HG03108 (cell line): Measurements from ENCODE around the gene CCL22.

Experiments
- ATAC-seq: cut with Tn5 transposase; IDR thresholded peaks from one replicate; pipeline ENCODE4 v1.9.1; 2021; ENCODE audit warnings: moderate library complexity; ENCODE audit not compliant: unreplicated experiment

The CCL22 gene

DNA sequence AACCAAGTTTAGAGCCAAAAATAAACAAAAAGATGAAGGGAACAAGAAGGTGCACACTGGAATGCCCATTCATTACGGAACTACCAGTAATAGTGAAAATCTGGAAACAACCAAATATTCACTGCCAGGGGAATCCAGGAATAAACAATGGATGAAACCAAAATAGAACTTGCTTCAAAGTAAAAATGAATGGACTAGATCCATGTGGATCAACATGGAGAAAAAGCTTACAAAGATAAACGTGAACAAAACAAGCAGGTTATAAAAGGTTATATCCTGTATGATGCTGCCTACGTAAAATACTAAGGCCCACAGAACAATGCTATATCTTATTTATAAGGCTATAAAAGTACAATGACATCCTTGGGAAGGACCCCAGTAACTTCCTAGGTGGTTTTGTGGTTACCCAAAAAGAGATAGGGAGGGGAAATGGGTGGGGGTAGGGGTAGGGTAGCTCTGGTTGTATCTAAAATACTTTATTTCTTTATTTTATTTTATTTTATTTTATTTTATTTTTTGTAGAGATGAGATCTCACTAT lies 12.8 kb upstream of the CCL22 start:
- ATAC-seq, result no peak

DNA sequence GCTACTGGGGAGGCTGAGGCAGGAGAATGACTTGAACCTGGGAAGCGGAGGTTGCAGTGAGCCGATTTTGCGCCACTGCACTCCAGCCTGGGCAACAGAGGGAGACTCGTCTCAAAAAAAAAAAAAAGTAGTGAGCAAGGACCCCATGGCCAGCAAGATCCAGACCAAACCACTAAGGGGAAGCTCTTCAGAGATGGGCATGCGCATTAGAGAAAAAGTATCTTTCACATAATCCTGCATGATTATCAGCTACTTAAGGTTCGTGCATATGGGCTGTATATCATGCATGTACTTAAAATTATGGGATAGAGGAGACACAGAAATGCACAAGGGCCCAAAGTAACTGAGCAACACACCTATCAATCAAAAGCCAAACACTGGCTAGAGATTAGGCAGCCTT lies 10.7 kb upstream of the CCL22 start:
- no peak for ATAC-seq

DNA sequence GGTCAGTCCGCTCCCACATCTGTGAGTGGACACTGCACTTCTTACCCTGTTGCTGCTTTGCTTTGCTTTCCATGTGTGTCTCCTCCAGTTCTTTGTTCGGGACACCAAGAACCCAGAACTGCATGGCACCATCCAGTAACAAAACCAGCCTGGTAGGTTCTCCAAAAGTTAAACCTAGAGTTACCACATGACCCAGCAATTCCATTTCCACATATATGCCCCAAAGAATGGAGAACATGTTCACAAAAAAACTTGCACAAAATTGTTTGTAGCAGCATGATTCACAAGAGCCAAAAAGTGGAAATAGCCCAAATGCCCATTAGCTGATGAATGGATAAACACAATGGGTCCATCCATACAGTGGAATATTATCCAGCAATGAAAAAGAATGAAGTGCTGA lies 10.3 kb upstream of the CCL22 start:
- ATAC-seq, result no peak

DNA sequence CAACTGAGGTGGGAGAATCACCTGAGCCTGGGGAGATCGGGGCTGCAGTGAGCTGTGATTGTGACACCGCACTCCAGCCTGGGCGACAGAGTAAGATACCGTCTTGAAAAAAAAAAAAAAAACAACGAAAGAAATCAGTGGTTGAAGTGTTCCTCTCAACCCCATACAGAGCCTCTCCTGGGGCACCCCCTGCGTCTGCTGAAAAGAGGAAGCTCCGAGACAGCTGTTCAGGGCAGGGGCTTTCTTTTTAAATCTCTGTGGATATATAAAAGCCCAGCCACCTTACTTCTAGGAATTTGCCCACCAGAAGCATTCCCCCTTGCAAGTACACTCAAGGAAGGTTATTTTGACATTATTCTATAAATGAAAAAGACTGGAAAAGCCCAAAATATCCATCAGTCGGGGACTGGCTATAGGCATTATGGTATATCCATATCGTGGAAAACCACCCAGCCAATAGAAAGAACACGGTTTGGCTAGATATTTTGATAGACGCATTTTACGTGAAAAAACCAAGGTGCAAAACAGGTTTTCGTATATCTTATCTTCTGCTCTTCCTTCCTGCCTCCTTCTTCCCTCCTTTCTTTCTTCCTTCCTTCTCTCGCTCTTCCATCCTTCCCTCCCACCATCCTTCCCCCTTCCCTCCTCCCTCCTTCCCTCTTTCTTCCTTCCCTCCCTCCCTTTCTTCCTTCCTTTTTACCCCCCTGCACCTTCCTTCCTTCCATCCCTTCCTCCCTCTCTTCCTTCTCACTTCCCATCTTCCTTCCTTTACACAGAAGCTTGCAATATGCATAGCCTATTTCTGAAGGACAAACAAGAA lies 9.2 kb upstream of the CCL22 start:
- ATAC-seq, result peak; percentile 91

DNA sequence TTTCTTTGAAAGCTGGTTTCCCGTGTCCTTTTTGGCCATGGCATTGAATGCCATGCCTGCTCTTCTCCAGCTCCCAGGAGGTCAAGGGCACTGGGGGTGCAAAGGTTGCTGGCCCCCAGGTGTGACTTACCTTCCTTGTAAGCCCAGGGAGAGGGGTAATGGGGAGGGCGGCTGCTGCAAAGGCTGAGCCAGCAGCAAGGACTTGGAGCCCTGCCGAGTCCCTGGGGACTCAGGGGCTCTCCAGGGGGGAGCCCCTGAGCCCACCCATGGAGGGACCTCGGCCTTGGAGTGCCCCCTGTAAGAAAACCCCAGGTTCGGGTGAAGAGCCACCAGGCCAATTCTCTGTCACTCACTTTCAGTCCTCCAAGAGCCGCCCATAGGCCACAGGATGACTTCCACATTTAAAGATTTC lies 5.9 kb upstream of the CCL22 start:
- ATAC-seq, result no peak

DNA sequence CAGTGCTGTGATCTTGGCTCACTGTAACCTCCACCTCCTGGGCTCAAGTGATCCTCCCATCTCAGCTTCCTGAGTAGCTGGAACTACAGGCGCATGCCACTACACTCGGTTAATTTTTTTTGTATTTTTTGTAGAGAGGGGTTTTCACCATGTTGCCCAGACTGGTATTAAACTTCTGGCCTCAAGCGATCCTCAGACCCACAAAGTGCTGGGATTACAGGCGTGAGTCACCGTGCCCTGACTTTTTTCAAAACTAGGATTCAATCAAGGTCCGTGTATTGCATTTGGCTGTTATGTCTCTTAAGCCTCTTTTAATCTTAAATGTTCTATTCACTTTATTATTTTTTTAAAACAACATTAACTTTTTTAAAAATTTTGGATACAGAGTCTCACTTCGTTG lies 4.3 kb upstream of the CCL22 start:
- ATAC-seq, result no peak

DNA sequence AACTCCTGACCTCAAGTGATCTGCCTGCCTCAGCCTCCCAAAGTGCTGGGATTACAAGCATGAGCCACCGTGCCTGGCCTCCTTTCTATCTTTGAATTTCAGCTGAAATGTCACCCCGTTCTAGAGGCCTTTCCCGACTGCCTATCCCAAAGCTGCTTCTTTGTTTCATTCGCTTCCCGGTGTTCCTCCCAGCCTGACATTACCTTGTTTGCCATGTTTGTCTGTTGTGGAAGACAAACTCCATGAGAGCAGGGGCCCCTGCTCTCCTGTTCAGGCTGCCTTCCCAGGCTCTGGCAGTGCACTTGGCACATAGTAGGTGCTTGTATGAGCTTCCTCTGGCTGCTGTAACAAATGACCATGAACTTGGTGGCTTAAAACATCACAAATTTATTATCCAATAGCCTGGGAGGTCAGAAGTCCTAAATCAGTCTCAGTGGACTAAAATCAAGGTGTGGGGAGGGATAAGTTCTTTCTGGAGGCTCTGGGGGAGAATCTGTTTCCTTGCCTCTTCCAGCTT lies 2.6 kb upstream of the CCL22 start:
- ATAC-seq, result no peak

DNA sequence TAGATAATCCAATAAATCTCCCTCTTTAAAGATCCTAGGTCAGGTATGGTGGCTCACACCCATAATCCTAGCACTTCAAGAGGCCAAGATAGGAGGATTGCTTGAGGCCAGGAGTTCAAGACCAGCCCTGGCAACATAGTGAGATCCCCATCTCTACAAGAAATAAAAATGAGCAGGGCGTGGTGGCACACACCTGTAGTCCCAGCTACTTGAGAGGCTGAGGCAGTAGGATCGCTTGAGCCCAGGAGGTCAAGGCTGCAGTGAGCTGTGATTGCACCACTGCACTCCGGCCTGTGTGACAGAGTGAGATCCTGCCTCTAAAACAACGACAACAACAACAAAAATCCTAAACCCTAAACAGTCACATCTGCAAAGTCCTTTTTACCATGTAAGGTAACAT lies 2.0 kb upstream of the CCL22 start:
- ATAC-seq, result no peak

DNA sequence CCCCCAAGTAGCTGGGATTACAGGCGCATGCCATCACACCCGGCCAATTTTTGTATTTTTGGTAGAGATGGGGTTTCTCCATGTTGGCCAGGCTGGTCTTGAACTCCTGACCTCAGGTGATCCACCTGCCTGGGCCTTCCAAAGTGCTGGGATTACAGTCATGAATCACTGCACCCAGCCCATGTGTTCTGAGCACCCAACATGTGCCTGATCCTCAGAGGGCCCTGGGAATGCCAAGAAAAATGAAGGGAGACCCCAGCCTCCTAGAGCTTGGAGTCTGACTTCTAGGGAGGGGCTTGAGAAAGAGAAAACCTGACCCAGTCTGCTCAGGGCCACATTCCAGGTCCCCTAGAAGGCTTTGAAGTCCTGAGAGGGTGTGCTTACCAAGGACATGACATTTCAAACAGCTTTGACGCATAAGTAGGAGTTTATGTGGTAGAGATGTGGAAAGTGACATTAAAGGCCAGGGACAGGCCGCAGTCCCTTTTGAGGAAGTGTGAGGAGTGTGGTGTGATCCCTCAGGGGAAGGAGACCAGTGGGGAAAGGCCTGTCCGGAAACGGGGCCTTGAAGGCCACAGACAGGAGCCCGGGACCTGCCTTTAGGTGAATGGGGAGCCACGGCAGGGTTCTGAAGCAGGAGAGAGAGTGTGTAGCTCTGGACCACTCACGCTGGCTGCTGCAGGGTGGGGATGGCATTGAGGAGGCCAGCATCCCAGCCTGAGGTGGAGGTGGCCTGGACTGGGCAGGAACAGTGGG lies 1.1 kb upstream of the CCL22 start:
- ATAC-seq, result no peak

DNA sequence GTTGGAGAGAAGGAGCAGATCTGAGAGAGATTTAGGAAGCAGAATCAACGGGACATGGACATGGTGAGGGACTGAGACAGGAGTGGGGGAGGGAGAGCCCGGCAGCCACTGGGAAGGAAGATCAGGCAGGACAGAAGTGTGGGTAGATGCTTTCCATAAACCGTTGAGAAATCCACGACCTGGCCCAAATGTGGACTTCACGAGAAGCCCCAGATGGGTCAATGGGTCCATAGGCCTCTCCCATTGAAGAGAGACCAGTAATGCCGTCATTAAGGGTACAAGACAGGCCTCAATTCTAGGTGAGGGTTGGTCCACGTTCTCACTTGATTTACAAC lies 530 bp upstream of the CCL22 start:
- ATAC-seq, result no peak

DNA sequence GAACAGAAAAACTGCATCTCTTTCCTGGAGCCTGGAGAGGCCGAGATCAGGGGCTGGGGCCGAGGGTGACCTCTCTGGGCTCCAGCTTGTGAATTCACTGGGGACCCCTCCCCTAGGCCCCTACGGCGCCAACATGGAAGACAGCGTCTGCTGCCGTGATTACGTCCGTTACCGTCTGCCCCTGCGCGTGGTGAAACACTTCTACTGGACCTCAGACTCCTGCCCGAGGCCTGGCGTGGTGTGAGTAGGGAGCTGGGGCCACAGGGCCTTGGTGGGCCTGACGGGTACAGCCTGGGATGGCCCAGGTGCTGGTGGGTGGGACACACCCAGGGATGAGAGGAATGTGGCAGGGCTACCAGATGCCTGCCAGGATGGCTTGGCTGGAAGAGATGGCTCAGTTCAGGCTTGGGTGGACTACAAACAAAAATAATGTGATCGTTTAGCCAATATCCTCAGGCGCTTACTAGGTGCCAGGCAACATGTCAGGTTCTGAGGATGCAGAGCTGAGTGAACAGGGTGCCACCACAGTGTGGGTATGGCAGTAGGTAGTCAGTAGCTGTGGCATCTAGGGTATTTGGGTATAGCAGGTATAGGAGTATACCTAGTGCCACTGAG lies 1.8 kb downstream of the CCL22 start:
- ATAC-seq, result no peak

DNA sequence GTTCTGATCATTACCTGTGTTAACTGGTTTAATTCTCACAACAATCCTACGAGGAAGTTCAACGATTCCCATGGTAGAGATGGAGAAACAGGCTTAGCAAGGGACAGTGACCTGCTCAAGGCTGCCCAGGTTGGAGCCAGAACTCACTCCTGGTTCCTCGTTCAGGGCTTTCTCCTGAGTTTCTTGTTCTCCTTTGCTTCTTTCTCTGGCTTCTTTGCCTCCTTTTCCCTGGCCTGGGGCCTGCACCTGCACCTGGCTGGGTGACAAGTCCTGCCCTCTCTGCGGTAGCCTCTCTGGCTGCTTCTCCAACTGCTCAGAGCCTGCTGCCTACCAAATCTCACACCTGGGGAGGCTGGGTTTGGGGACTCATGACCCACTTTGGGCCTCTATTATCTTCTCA lies 2.8 kb downstream of the CCL22 start:
- ATAC-seq, result no peak

DNA sequence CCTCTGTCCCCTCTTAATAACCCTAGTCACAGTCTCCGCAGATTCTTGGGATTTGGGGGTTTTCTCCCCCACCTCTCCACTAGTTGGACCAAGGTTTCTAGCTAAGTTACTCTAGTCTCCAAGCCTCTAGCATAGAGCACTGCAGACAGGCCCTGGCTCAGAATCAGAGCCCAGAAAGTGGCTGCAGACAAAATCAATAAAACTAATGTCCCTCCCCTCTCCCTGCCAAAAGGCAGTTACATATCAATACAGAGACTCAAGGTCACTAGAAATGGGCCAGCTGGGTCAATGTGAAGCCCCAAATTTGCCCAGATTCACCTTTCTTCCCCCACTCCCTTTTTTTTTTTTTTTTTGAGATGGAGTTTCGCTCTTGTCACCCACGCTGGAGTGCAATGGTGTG lies 5.6 kb downstream of the CCL22 start:
- no peak for ATAC-seq

DNA sequence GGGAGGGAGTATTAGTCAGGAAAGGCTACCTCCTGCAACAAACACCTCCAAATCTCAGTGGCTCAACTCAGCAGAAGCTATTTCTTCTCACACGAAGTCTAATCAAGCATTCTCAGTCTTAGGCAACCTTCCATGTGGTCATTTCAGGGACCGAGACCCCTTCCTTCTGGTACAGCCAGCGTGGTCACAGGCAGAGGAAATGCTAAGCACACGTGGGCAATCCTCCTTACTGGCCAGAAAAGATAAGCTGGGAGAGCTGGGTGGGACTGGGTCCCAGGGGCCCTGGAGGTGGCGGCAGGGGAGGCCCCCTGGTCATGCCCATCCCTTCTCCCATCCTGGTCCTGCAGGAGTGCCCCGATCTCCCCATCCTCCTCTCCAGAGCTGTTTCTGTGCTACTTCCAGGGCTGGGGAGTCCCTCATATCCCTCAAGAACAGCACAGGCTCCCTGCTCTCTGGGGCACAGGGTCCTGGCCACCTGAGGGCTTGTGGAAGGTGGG lies 8.0 kb downstream of the CCL22 start:
- ATAC-seq, result no peak

DNA sequence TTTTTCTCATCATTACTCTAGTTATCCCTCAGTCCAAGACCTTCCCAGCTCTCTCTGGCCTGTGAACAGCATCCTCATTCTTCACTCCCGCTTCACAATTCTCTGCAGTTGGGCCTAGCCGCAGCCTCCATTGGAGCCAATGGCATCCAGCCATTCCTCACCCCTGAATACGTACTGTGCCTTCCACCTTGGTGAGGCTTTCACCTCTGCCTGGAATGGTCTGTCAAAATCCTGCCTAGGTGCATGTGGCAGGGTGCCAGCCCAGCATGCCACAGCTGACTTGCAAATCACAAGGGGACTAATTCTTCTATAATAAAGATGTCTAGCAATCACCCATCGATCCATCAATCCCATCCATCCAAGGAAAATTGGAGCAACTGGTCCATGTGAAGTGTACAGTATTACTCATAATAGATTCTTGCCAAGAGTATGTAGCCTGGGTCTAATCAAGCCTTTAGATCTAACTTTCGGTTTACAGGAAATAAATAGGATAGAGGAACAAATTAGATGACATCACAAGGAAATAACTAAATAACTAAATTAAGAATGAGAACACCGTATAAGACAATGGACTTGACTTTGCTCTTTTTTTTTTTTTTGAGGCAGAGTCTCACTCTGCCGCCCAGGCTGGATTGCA lies 8.7 kb downstream of the CCL22 start:
- ATAC-seq, result no peak

DNA sequence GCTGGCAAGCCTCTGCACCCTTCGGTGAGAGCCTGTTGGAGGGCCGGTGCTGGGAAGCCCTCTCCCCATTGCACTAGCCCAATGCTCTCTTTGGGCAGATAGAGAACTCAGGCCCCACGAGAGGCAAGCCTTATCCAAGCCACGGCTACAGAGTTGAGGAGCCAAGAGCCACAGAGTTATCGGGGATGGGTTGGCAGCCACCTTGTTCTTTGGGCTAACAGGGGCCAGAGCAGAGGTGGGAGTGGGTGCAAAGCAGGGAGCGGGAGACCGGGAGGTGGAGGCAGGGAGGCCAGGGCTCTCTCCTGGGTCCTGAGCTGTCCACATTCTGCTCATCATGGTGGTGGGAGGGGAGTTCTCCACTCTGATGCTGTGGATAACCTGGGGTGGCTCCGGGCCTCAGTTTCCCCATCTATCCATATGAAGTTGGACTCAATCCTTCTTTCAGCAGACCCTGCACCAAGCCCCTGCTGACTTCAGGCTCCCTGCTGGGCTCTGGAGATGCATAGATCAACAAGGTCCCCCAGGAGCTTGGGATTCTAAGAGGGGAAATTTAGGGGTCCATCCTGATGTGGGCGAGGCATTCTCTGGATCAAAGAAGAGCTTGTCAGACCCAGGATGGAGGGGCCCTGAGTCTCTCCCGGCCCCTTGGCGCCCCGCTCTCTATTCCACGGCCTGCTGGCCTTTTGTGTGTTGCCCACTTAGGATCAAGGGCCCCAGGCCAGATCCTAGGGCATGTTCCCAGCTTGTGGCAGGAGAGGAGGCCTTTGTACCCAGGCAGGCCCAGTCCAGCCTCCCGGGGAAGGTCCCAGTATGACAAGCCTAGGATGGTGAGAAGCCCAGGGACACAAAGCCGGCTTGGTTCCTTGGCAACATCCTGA lies 13.2 kb downstream of the CCL22 start:
- no peak for ATAC-seq

DNA sequence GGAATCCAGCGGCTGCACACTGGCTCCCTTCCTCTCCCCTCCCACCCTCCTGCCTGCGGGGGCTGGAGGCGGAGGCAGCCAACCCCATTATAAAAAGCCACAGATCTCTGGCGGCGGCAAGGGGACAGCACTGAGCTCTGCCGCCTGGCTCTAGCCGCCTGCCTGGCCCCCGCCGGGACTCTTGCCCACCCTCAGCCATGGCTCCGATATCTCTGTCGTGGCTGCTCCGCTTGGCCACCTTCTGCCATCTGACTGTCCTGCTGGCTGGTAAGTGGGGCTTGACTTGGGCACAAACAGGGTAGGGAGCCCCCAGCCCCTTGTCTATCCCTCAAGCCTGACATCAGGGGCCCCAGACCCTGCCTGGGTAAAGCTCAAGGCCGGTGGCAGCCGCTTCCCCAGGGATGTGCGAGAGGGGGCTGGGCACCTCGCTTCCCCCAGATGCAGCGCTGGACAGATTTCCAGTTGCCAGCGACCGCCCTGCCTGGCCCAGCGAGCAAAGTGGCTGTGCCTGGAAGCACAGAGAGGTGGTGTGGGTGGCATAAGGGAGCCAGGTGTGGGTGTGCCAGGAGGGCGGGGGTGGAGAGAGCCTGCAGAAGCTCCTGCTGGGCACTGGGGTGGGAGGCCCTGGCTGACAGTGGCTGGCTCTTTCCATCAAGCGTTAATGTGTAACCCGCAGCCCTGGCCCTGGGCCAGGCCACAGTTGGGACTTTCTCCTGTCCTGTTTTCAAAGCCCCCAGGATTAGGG lies 14.0 kb downstream of the CCL22 start, which contains the start of gene CX3CL1:
TSS of gene CX3CL1 (plus strand) at position 119 of the 745 bp plus-strand sequence. CDS start at position 198, 79 bp downstream.
- ATAC-seq, result no peak

DNA sequence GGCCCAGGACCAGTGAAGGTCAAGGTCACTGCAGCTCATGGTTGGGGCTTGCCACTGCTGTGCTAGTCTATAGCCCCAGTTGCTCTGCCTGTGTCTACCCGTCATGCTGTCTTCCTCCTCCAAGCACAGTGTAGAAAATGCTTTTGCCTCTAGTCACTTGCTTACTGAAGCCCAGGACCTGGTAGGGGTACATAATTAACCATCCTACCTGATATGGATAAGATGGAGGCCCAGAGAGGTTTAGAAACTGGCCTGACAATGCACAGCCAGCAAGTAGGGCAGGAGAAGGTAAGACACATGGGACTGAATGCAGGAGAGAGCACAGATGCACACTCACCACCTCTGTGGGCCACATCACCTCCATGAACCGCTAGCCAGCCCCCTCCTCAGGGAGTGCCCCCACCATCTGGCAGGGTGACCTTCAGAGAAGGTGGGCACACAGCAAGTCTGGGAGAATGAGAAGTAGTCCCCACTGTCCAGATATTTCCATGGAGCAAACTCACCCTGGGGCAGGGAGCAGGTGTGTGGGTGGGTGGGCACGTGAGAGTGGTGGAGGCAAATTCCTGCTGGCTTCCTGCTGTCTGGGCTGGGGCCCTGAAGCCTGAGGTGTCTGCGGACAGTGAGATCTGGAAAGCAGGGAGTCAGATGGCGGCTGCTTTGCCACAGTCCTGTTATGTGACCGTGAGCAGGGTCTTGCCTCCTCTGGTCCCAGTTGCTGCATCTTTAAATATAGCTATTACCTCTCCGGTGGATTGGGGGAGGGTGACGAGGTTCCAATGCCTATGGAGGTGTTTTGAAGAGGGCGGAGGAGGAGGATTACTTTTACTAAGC lies 14.7 kb downstream of the CCL22 start:
- ATAC-seq, result no peak
